ENCODE measurements around the gene LAMA5.

DNA sequence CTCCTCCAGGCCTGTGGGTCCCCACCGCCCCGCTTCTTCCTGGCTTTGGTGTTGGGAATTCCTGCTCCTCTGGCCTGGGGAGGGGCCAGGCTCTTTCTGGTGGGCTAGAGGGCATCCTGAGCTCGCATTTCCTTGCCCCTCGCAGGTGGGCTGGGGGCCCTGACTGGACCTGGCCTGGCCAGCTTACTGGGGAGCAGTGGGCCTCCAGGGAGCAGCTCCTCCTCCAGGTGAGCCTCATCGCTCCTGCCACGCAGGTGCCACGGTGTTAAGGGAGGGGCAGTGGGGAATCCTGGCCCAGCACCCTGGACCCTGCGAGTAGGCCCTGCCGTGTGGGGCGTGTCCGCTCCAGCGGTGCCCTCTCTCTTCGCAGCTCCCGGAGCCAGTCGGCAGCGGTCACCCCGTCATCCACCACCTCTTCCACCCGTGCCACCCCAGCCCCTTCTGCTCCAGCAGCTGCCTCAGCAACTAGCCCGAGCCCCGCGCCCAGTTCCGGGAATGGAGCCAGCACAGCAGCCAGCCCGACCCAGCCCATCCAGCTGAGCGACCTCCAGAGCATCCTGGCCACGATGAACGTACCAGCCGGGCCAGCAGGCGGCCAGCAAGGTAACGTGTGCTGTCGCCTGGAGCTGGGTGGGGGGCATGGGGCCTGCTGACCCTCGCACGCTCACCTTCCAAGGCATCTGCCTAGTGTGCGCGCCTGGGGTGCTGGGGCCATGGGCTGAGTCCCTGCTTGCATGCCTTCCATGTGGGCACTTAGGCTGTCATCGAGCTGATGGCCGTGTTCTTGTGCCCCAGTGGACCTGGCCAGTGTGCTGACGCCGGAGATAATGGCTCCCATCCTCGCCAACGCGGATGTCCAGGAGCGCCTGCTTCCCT lies 59.6 kb downstream of the LAMA5 start:
- TF ChIP-seq, protein P1, sequence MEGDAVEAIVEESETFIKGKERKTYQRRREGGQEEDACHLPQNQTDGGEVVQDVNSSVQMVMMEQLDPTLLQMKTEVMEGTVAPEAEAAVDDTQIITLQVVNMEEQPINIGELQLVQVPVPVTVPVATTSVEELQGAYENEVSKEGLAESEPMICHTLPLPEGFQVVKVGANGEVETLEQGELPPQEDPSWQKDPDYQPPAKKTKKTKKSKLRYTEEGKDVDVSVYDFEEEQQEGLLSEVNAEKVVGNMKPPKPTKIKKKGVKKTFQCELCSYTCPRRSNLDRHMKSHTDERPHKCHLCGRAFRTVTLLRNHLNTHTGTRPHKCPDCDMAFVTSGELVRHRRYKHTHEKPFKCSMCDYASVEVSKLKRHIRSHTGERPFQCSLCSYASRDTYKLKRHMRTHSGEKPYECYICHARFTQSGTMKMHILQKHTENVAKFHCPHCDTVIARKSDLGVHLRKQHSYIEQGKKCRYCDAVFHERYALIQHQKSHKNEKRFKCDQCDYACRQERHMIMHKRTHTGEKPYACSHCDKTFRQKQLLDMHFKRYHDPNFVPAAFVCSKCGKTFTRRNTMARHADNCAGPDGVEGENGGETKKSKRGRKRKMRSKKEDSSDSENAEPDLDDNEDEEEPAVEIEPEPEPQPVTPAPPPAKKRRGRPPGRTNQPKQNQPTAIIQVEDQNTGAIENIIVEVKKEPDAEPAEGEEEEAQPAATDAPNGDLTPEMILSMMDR (conservative IDR thresholded peaks at IDR 0.05 in 1 of 2, IDR thresholded peaks at IDR 0.05 in 1 of 2; ENCODE audit: extremely low read depth in 1 of 2, insufficient read depth in 1 of 2, low read depth in 1 of 2, low read length in 2 of 2), result no peak
- no peak for TF ChIP-seq EZH2 (IDR thresholded peaks at IDR 0.05; ENCODE audit: borderline replicate concordance, low read length)

Data from mammary epithelial cell (primary cell).